Measurements from ENCODE around the gene SLBP. TPM values are rescaled to one million over a fixed set of nuclear protein-coding genes. Genes with fewer than 3 reads are reported as not detected.

SLBP gene
- total RNA-seq, 1 experiment from 2014 or later: 43.5 TPM

DNA sequence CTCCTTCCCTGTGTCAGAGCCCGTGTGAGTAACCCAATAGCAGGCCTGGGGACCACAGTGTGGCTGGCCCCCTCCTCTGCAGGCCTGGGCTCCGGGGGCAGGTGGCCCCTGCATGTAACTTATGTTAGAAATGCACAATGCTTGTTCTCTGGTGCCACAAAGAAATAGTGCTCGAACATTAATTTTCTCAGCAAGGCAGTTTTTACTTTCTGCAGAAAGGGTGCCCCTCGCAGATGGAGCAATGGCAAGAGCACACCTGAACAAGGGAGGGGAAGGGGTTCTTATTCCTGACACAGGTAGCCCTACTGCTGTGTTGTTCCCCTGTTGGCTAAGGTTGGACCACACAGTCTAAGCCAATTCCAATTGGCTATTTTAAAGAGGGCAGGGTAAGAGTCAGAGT is 26.3 kb upstream of the SLBP start:
- peaks cover 51% of the 10 kb centered on the region for H3K36me3 Mint-ChIP-seq (ENCODE audit: insufficient read depth, unreplicated experiment)
- BruUV-seq (replicated peaks): no TSS peak
- DNase-seq (ENCODE audit: unreplicated experiment): no peak
- H3K4me3 Mint-ChIP-seq (ENCODE audit: unreplicated experiment): no peak overlapping the region
- no peak overlapping the region for H3K27ac Mint-ChIP-seq (ENCODE audit: low read depth, unreplicated experiment)
- ChIA-PET CTCF (no interaction called here), POLR2A (interaction anchor here (0.7 kb wide), 1 partner anchor 72 kb away, joined by 3 read pairs; no protein-coding TSS in a partner anchor)
- intact Hi-C loops (cut with micrococcal nuclease): no loop called here
- TF ChIP-seq, protein P1, sequence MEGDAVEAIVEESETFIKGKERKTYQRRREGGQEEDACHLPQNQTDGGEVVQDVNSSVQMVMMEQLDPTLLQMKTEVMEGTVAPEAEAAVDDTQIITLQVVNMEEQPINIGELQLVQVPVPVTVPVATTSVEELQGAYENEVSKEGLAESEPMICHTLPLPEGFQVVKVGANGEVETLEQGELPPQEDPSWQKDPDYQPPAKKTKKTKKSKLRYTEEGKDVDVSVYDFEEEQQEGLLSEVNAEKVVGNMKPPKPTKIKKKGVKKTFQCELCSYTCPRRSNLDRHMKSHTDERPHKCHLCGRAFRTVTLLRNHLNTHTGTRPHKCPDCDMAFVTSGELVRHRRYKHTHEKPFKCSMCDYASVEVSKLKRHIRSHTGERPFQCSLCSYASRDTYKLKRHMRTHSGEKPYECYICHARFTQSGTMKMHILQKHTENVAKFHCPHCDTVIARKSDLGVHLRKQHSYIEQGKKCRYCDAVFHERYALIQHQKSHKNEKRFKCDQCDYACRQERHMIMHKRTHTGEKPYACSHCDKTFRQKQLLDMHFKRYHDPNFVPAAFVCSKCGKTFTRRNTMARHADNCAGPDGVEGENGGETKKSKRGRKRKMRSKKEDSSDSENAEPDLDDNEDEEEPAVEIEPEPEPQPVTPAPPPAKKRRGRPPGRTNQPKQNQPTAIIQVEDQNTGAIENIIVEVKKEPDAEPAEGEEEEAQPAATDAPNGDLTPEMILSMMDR (IDR thresholded peaks at IDR 0.05; ENCODE audit: unreplicated experiment): no peak
- no peaks in the 10 kb centered on the region for H3K27me3 Mint-ChIP-seq (ENCODE audit: insufficient read depth, unreplicated experiment)
- H3K4me1 Mint-ChIP-seq (ENCODE audit: insufficient read depth, unreplicated experiment): no peaks in the 10 kb centered on the region
- no peaks in the 10 kb centered on the region for H3K9me3 Mint-ChIP-seq (ENCODE audit: unreplicated experiment)

DNA sequence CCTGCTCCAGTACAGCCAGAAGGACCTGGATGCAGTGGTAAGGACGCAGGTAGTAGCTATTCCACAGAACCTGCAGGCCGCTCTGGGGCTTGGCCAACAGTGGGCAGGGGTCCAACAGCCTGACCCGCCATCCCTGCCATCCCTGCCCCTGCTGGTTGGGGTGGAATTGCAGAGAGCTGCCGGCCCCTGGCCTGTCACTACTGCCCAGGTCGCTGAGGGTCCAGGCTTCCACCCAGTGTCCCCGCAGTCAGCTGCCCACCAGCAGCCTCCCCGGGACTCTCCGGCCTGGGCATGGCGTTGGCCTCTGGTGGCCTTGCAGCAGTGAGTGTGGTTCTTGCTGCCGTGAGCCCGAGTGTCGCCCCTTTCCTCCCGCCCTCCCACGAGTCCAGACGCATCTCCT is 25.5 kb upstream of the SLBP start:
- Mint-ChIP-seq H3K9me3 (ENCODE audit: unreplicated experiment) (no peaks in the 10 kb centered on the region), H3K27me3 (ENCODE audit: insufficient read depth, unreplicated experiment) (no peaks in the 10 kb centered on the region), H3K4me1 (ENCODE audit: insufficient read depth, unreplicated experiment) (no peaks in the 10 kb centered on the region), H3K27ac (ENCODE audit: low read depth, unreplicated experiment) (no peak overlapping the region), H3K4me3 (ENCODE audit: unreplicated experiment) (no peak overlapping the region), H3K36me3 (ENCODE audit: insufficient read depth, unreplicated experiment) (peaks cover 51% of the 10 kb centered on the region)
- no TSS peak for BruUV-seq (replicated peaks)
- intact Hi-C loops (cut with micrococcal nuclease): no loop called here
- no peak for DNase-seq (ENCODE audit: unreplicated experiment)
- ChIA-PET POLR2A (interaction anchor here (0.7 kb wide), 1 partner anchor 73 kb away, joined by 3 read pairs; no protein-coding TSS in a partner anchor), CTCF (no interaction called here)
- TF ChIP-seq, protein P1 (IDR thresholded peaks at IDR 0.05; ENCODE audit: unreplicated experiment): no peak

DNA sequence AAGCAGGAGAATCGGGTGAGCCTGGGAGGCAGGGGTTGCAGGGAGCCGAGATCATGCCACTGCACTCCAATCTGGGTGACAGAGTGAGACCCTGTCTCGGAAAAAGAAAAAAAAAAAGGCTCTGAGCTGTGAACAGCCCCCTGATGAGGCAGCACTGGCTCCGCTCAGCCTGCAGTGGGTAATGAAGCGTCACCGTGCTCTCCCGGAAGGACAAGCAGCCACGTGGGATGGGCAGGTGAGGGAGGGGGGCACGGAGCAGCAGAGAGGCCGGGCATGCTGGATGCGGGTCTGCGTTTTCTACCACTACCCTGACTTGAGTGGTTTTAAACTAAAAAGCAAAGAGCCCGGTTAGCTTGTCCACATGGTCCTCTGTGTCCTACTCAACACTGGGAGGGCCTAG is 24.7 kb upstream of the SLBP start:
- H3K9me3 Mint-ChIP-seq (ENCODE audit: unreplicated experiment): no peaks in the 10 kb centered on the region
- peaks cover 55% of the 10 kb centered on the region for H3K36me3 Mint-ChIP-seq (ENCODE audit: insufficient read depth, unreplicated experiment)
- H3K27ac Mint-ChIP-seq (ENCODE audit: low read depth, unreplicated experiment): no peak overlapping the region
- H3K27me3 Mint-ChIP-seq (ENCODE audit: insufficient read depth, unreplicated experiment): no peaks in the 10 kb centered on the region
- ChIA-PET POLR2A (no interaction called here), CTCF (interaction anchor here (0.6 kb wide), 1 partner anchor 44 kb away, joined by 5 read pairs; no protein-coding TSS in a partner anchor)
- TF ChIP-seq, protein P1 (IDR thresholded peaks at IDR 0.05; ENCODE audit: unreplicated experiment): no peak
- BruUV-seq (replicated peaks): no TSS peak
- no peak for DNase-seq (ENCODE audit: unreplicated experiment)
- H3K4me3 Mint-ChIP-seq (ENCODE audit: unreplicated experiment): no peak overlapping the region
- H3K4me1 Mint-ChIP-seq (ENCODE audit: insufficient read depth, unreplicated experiment): no peaks in the 10 kb centered on the region
- intact Hi-C loops (cut with micrococcal nuclease): no loop called here

DNA sequence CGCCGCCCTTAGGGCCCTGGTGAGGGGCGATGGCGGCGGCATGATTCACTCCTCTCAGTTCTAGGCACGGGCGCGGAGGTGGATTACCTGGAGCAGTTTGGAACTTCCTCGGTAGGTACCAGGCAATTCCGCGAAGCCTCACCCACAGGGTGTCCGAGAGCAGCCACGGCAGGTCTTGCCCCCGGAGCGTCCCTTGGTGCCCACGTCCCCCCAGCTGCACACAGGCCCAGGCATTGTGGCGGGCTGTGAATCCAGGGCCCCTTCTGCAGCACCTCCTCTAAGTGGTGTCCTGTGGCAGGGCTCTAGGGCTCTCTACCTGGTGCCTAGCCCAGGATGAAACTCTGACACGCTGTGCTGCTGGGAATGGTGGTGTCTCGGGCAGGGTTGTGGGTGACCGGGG is 23.1 kb upstream of the SLBP start:
- Mint-ChIP-seq H3K27ac (ENCODE audit: low read depth, unreplicated experiment) (no peak overlapping the region), H3K9me3 (ENCODE audit: unreplicated experiment) (no peaks in the 10 kb centered on the region), H3K4me1 (ENCODE audit: insufficient read depth, unreplicated experiment) (peaks cover 9% of the 10 kb centered on the region), H3K36me3 (ENCODE audit: insufficient read depth, unreplicated experiment) (peaks cover 56% of the 10 kb centered on the region), H3K27me3 (ENCODE audit: insufficient read depth, unreplicated experiment) (no peaks in the 10 kb centered on the region), H3K4me3 (ENCODE audit: unreplicated experiment) (no peak overlapping the region)
- no peak for DNase-seq (ENCODE audit: unreplicated experiment)
- ChIA-PET POLR2A (no interaction called here), CTCF (interaction anchor here (0.6 kb wide), 1 partner anchor 15 kb away, joined by 3 read pairs; no protein-coding TSS in a partner anchor)
- BruUV-seq (replicated peaks): no TSS peak
- TF ChIP-seq, protein P1 (IDR thresholded peaks at IDR 0.05; ENCODE audit: unreplicated experiment): no peak
- intact Hi-C loops (cut with micrococcal nuclease): no loop called here

All from MCF 10A (cell line).